ENCODE results near the gene TSPAN5. TPM values are rescaled to one million over a fixed set of nuclear protein-coding genes. Genes with fewer than 3 reads are reported as not detected.

Gene TSPAN5
- polyA plus RNA-seq, 1 donor from 2014 or later, result 18.8 TPM

- Histone ChIP-seq H3K36me3 (ENCODE audit: insufficient read depth, low read length) (peaks cover 6% of the 10 kb centered on the region), H3K9me3 (ENCODE audit: low read length) (no peaks in the 10 kb centered on the region), H3K9me2 (ENCODE audit: insufficient read depth, low read length) (no peaks in the 10 kb centered on the region), H3K27ac (ENCODE audit: low read length) (no peak overlapping the region), H3K4me2 (ENCODE audit: low read length) (no peak overlapping the region), H4K20me1 (ENCODE audit: insufficient read depth) (no peaks in the 10 kb centered on the region), H3K79me2 (replicated peaks; ENCODE audit: insufficient read depth, low read length) (no peaks in the 10 kb centered on the region), H3K4me3 (ENCODE audit: low read length) (no peak overlapping the region), H3K9ac (ENCODE audit: low read length) (no peak overlapping the region), H3F3A (ENCODE audit: insufficient read depth, low read length, poor library complexity, severe bottlenecking) (no peaks in the 10 kb centered on the region), H3K27me3 (ENCODE audit: insufficient read depth, low read depth, low read length) (no peaks in the 10 kb centered on the region), H2AFZ (ENCODE audit: low read depth, low read length) (no peak overlapping the region)
- TF ChIP-seq SMC3 (conservative IDR thresholded peaks at IDR 0.05; ENCODE audit: poor library complexity), result no peak
- no peak for TF ChIP-seq TAF1 (IDR thresholded peaks at IDR 0.05; ENCODE audit: low read depth)
- TF ChIP-seq REST (IDR thresholded peaks at IDR 0.05; ENCODE audit: borderline replicate concordance), result no peak
- TF ChIP-seq POLR2AphosphoS5 (IDR thresholded peaks at IDR 0.05), result no peak
- TF ChIP-seq RAD21 (conservative IDR thresholded peaks at IDR 0.05), result no peak
- no peak for TF ChIP-seq EZH2 (IDR thresholded peaks at IDR 0.05; ENCODE audit: borderline replicate concordance, insufficient read depth, low read length, poor library complexity, severe bottlenecking)
- no peak for TF ChIP-seq MXI1 (conservative IDR thresholded peaks at IDR 0.05; ENCODE audit: poor library complexity, severe bottlenecking)
- TF ChIP-seq EP300 (conservative IDR thresholded peaks at IDR 0.05; ENCODE audit: poor library complexity, severe bottlenecking), result no peak
- no peak for TF ChIP-seq CTCF (IDR thresholded peaks at IDR 0.05; ENCODE audit: poor library complexity, severe bottlenecking)
These were observed 155.8 kb downstream of the TSPAN5 start for GRCh38 chr4:98502624-98503023.

- H2AFZ ChIP-seq (ENCODE audit: low read depth, low read length), result no peak overlapping the region
- H3K4me3 ChIP-seq (ENCODE audit: low read length), result no peak overlapping the region
- no peak overlapping the region for H3K27ac ChIP-seq (ENCODE audit: low read length)
- H3K9ac ChIP-seq (ENCODE audit: low read length), result no peak overlapping the region
- no peaks in the 10 kb centered on the region for H4K20me1 ChIP-seq (ENCODE audit: insufficient read depth)
- no peaks in the 10 kb centered on the region for H3K27me3 ChIP-seq (ENCODE audit: insufficient read depth, low read depth, low read length)
- H3F3A ChIP-seq (ENCODE audit: insufficient read depth, low read length, poor library complexity, severe bottlenecking), result no peaks in the 10 kb centered on the region
- H3K9me2 ChIP-seq (ENCODE audit: insufficient read depth, low read length), result no peaks in the 10 kb centered on the region
- H3K36me3 ChIP-seq (ENCODE audit: insufficient read depth, low read length), result peaks cover 6% of the 10 kb centered on the region
- H3K9me3 ChIP-seq (ENCODE audit: low read length), result no peaks in the 10 kb centered on the region
- TF ChIP-seq RAD21 (conservative IDR thresholded peaks at IDR 0.05), result no peak
- TF ChIP-seq CTCF (IDR thresholded peaks at IDR 0.05; ENCODE audit: poor library complexity, severe bottlenecking), result no peak
- no peak for TF ChIP-seq TAF1 (IDR thresholded peaks at IDR 0.05; ENCODE audit: low read depth)
- no peak for TF ChIP-seq POLR2AphosphoS5 (IDR thresholded peaks at IDR 0.05)
- no peaks in the 10 kb centered on the region for H3K79me2 ChIP-seq (replicated peaks; ENCODE audit: insufficient read depth, low read length)
- no peak overlapping the region for H3K4me2 ChIP-seq (ENCODE audit: low read length)
These were observed 156.4 kb downstream of the TSPAN5 start for GRCh38 chr4:98502031-98502430.

Measured in neural cell (in vitro differentiated cells).